ENCODE results near the gene AGPAT1.
"Not testable (repeated sequence)": the region's sequence is repeated elsewhere in the genome, so short reads cannot be mapped to it uniquely, and the experiment has no call there.

The AGPAT1 gene

GRCh38 chr6:32198866-32199265 is 23.0 kb upstream of the AGPAT1 start:
- no peak for DNase-seq (ENCODE audit: low spot score)

- DNase-seq (ENCODE audit: low spot score): no peak
Observed at GRCh38 chr6:32198345-32198696, 22.4 kb upstream of the AGPAT1 start.

GRCh38 chr6:32196682-32197616 is 21.1 kb upstream of the AGPAT1 start:
- DNase-seq (ENCODE audit: low spot score): no peak

GRCh38 chr6:32195902-32196681 is 20.2 kb upstream of the AGPAT1 start:
- peak; percentile 63 for DNase-seq (ENCODE audit: low spot score)

- DNase-seq (ENCODE audit: low spot score): peak; percentile 100
Observed at GRCh38 chr6:32195652-32195901, 19.7 kb upstream of the AGPAT1 start.

GRCh38 chr6:32194825-32195651 is 19.2 kb upstream of the AGPAT1 start:
- DNase-seq (ENCODE audit: low spot score): peak; percentile 45

- no peak for DNase-seq (ENCODE audit: low spot score)
Observed at GRCh38 chr6:32194388-32194787, 18.5 kb upstream of the AGPAT1 start.

- not testable (repeated sequence) for DNase-seq (ENCODE audit: low spot score)
Observed at GRCh38 chr6:32193096-32193495, 17.2 kb upstream of the AGPAT1 start.

GRCh38 chr6:32192608-32193039 is 16.7 kb upstream of the AGPAT1 start, which contains the start of gene GPSM3:
Gene GPSM3 (minus strand): TSS chr6:32192643. CDS start chr6:32192513, 130 bp downstream.
- peak; percentile 62 for DNase-seq (ENCODE audit: low spot score)

- no peak for DNase-seq (ENCODE audit: low spot score)
Observed at GRCh38 chr6:32191696-32192607, 16.1 kb upstream of the AGPAT1 start.

GRCh38 chr6:32190911-32191677 is 15.2 kb upstream of the AGPAT1 start:
- DNase-seq (ENCODE audit: low spot score): no peak

- peak; percentile 91 for DNase-seq (ENCODE audit: low spot score)
Observed at GRCh38 chr6:32190054-32190851, 14.4 kb upstream of the AGPAT1 start, which contains the start of gene PBX2. Gene PBX2 (minus strand): TSS chr6:32190202. CDS start chr6:32189915, 287 bp downstream.

- no peak for DNase-seq (ENCODE audit: low spot score)
Observed at GRCh38 chr6:32189742-32190053, 13.8 kb upstream of the AGPAT1 start.

- DNase-seq (ENCODE audit: low spot score): no peak
Observed at GRCh38 chr6:32189069-32189741, 13.3 kb upstream of the AGPAT1 start.

- no peak for DNase-seq (ENCODE audit: low spot score)
Observed at GRCh38 chr6:32188381-32189068, 12.6 kb upstream of the AGPAT1 start.

GRCh38 chr6:32187725-32188380 is 12.0 kb upstream of the AGPAT1 start:
- DNase-seq (ENCODE audit: low spot score): not testable (repeated sequence)

- no peak for DNase-seq (ENCODE audit: low spot score)
Observed at GRCh38 chr6:32187009-32187709, 11.3 kb upstream of the AGPAT1 start.
